IPS DF 19.7 (cell line): ENCODE results near the gene MVK.

Experiments
- DNase-seq: peaks from one replicate; pipeline ENCODE4 v3.0.0-alpha.2; 2013; ENCODE audit warnings: low read depth, low spot score

MVK gene

GRCh38 chr12:109607618-109608017 lies 34.0 kb downstream of the MVK start:
- no peak for DNase-seq

- no peak for DNase-seq
These were observed 34.7 kb downstream of the MVK start for GRCh38 chr12:109608270-109608669.

GRCh38 chr12:109608793-109609192 lies 35.2 kb downstream of the MVK start:
- DNase-seq: no peak

- DNase-seq: no peak
These were observed 35.7 kb downstream of the MVK start for GRCh38 chr12:109609342-109609741.

GRCh38 chr12:109610523-109610922 lies 36.9 kb downstream of the MVK start:
- DNase-seq: no peak

- no peak for DNase-seq
These were observed 37.6 kb downstream of the MVK start for GRCh38 chr12:109611223-109611622.

GRCh38 chr12:109612003-109612402 lies 38.4 kb downstream of the MVK start:
- DNase-seq: no peak

- no peak for DNase-seq
These were observed 39.4 kb downstream of the MVK start for GRCh38 chr12:109612975-109613502.

- DNase-seq: no peak
These were observed 40.3 kb downstream of the MVK start for GRCh38 chr12:109613649-109614455.

GRCh38 chr12:109615556-109616229 lies 42.1 kb downstream of the MVK start:
- no peak for DNase-seq

- no peak for DNase-seq
These were observed 43.9 kb downstream of the MVK start for GRCh38 chr12:109617491-109617890.

- no peak for DNase-seq
These were observed 44.5 kb downstream of the MVK start for GRCh38 chr12:109618082-109618481.

- DNase-seq: no peak
These were observed 45.5 kb downstream of the MVK start for GRCh38 chr12:109619002-109619604.

- DNase-seq: no peak
These were observed 47.7 kb downstream of the MVK start for GRCh38 chr12:109621211-109621694.

GRCh38 chr12:109621901-109622364 lies 48.3 kb downstream of the MVK start:
- no peak for DNase-seq

GRCh38 chr12:109624467-109624866 lies 50.9 kb downstream of the MVK start:
- DNase-seq: no peak

- no peak for DNase-seq
These were observed 51.6 kb downstream of the MVK start for GRCh38 chr12:109625131-109625559.

GRCh38 chr12:109625749-109626377 lies 52.3 kb downstream of the MVK start:
- no peak for DNase-seq

GRCh38 chr12:109626378-109627115 lies 53.0 kb downstream of the MVK start:
- no peak for DNase-seq

GRCh38 chr12:109627633-109628032 lies 54.0 kb downstream of the MVK start:
- DNase-seq: no peak

GRCh38 chr12:109630107-109630506 lies 56.5 kb downstream of the MVK start:
- DNase-seq: no peak
